Suprapubic skin (tissue), 4 donors: Measurements from ENCODE around the gene PSPN. TPM values are rescaled to one million over a fixed set of nuclear protein-coding genes. Genes with fewer than 3 reads are reported as not detected.

Experiments used
- DNase-seq, 2 donors: peaks; one replicate each; pipeline ENCODE4 v3.0.0-alpha.2; 2019; ENCODE audit warnings: low spot score in 2 of 2
- H3K27ac ChIP-seq: fragments of 200-600 bp; sonication (generic); one replicate; pipeline ENCODE4 v1.5.1; 2019
- H3K27me3 ChIP-seq: fragments of 200-600 bp; sonication (generic); one replicate; pipeline ENCODE4 v1.5.1; 2019
- H3K36me3 ChIP-seq: fragments of 200-600 bp; sonication (generic); one replicate; pipeline ENCODE4 v1.5.1; 2019
- H3K4me1 ChIP-seq: fragments of 200-600 bp; sonication (generic); one replicate; pipeline ENCODE4 v1.5.1; 2019
- H3K4me3 ChIP-seq: fragments of 200-600 bp; sonication (generic); one replicate; pipeline ENCODE4 v1.5.1; 2019; ENCODE audit warnings: mild to moderate bottlenecking
- H3K9me3 ChIP-seq: fragments of 200-600 bp; sonication (generic); one replicate; pipeline ENCODE4 v1.5.1; 2019
- CTCF ChIP-seq, 2 donors: fragments of 200-600 bp in 1 of 2; fragments of 450-650 bp in 1 of 2; sonication (generic) in 1 of 2; IDR thresholded peaks; one replicate each; pipeline ENCODE4 v1.5.1; 2016 to 2019; ENCODE audit warnings: antibody characterized with exemption in 2 of 2, mild to moderate bottlenecking in 1 of 2, moderate library complexity in 1 of 2
- EP300 ChIP-seq: sonication (generic); formaldehyde crosslinking; IDR thresholded peaks from one replicate; pipeline ENCODE4 v1.6.1; 2017; ENCODE audit warnings: antibody characterized with exemption
- POLR2A ChIP-seq, 2 donors: fragments of 450-650 bp; IDR thresholded peaks; one replicate each; pipeline ENCODE4 v1.6.1; 2017; ENCODE audit warnings: antibody characterized with exemption in 2 of 2, mild to moderate bottlenecking in 2 of 2, moderate library complexity in 2 of 2
- POLR2AphosphoS5 ChIP-seq, 3 donors: sonication (generic); formaldehyde crosslinking; IDR thresholded peaks; one replicate each; pipeline ENCODE4 v1.6.1; 2017; ENCODE audit warnings: antibody characterized with exemption in 3 of 3
- WGBS: methylation state at CpG from one replicate; pipeline ENCODE4 v1.1.5; 2018; 5-methylcytosine and 5-hydroxymethylcytosine counted together
- total RNA-seq, 4 donors: library from RNA; depleted of rRNA; stranded (reverse); fragments of >200 nt; gene quantifications; one replicate each; pipeline ENCODE4 v1.1.0, GENCODE V29; 2016

Gene PSPN
- total RNA-seq, 4 donors from 2014 or later = 0.40 to 1.8 (median 1.4) TPM

DNA sequence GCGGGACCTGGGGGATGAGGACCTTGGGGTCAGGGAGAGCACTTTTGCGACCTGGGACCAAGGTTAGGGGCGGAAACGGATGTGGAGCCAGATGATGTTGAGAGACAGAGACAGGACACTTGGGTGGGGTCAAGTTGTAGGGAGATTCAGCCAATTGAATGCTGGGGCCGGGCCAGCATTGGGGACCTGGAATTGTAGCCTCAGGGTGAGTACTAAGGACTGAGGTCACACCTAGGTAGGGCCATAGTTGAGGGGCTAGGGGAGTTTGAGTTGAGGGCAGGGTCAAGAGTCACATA lies 2.0 kb downstream of the PSPN start:
- H3K27ac ChIP-seq = peak overlapping the region; percentile 2
- peaks cover 28% of the 10 kb centered on the region for H3K4me1 ChIP-seq
- peaks cover 20% of the 10 kb centered on the region for H3K36me3 ChIP-seq
- no peaks in the 10 kb centered on the region for H3K27me3 ChIP-seq
- no peaks in the 10 kb centered on the region for H3K9me3 ChIP-seq
- TF ChIP-seq POLR2A (IDR thresholded peaks at IDR 0.05) (no peak), CTCF (IDR thresholded peaks at IDR 0.05) (no peak), EP300 (no peak), POLR2AphosphoS5 (IDR thresholded peaks at IDR 0.05) (no peak)
- peak overlapping the region; percentile 84 for H3K4me3 ChIP-seq
- no peak for DNase-seq
- 13% methylated on average over 5 of the region's 5 CpGs for WGBS

- WGBS = under 1% methylated on average over 31 of the region's 53 CpGs
- H3K9me3 ChIP-seq = no peaks in the 10 kb centered on the region
- peaks cover 25% of the 10 kb centered on the region for H3K36me3 ChIP-seq
- H3K4me3 ChIP-seq = peak overlapping the region; percentile 84
- H3K27ac ChIP-seq = peak overlapping the region; percentile 95
- H3K27me3 ChIP-seq = no peaks in the 10 kb centered on the region
- H3K4me1 ChIP-seq = peaks cover 28% of the 10 kb centered on the region
- TF ChIP-seq POLR2A (IDR thresholded peaks at IDR 0.05) = no peak
- no peak for TF ChIP-seq CTCF (IDR thresholded peaks at IDR 0.05)
- TF ChIP-seq POLR2AphosphoS5 (IDR thresholded peaks at IDR 0.05) = no peak
- TF ChIP-seq EP300 = no peak
- peak; percentile 99 for DNase-seq
These were observed 2.5 kb downstream of the PSPN start for GRCh38 chr19:6373096-6373812.

DNA sequence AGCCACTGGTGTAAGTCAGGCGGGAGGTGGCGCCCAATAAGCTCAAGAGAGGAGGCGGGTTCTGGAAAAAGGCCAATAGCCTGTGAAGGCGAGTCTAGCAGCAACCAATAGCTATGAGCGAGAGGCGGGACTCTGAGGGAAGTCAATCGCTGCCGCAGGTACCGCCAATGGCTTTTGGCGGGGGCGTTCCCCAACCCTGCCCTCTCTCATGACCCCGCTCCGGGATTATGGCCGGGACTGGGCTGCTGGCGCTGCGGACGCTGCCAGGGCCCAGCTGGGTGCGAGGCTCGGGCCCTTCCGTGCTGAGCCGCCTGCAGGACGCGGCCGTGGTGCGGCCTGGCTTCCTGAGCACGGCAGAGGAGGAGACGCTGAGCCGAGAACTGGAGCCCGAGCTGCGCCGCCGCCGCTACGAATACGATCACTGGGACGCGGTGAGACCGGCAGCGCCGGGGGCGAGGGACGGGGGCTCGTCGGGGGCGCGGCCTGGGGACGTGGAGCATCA lies 3.1 kb downstream of the PSPN start, which contains the start of gene ALKBH7:
TSS of gene ALKBH7 (plus strand) at position 201 of the 502 bp plus-strand sequence. CDS start at position 228, 27 bp downstream.
- Histone ChIP-seq H3K27me3 (no peaks in the 10 kb centered on the region), H3K36me3 (peaks cover 31% of the 10 kb centered on the region), H3K9me3 (no peaks in the 10 kb centered on the region), H3K4me1 (peaks cover 28% of the 10 kb centered on the region), H3K4me3 (peak within 1 kb of the TSS; percentile 84), H3K27ac (peak within 1 kb of the TSS; percentile 95)
- WGBS = under 1% methylated on average over 23 of the region's 47 CpGs
- TF ChIP-seq POLR2AphosphoS5 (IDR thresholded peaks at IDR 0.05) (peak in 2 of 3 donors; percentile 60 to 84), EP300 (no peak), CTCF (IDR thresholded peaks at IDR 0.05) (no peak), POLR2A (IDR thresholded peaks at IDR 0.05) (peak in 1 of 2 donors; percentile 11)
- DNase-seq = peak; percentile 99 to 100

DNA sequence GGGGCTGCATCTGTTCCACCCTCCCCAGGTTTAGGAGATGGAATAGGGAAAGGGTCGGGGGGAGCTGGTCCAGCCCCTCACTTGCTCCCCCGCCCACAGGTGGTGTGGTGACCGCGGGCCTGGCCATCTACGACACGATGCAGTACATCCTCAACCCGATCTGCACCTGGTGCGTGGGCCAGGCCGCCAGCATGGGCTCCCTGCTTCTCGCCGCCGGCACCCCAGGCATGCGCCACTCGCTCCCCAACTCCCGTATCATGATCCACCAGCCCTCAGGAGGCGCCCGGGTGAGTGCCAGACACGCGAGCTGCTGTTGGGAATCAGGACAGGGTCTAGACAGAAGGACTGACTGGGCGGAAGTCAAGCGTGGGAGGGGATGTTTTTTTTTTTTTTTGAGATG lies 11.4 kb downstream of the PSPN start:
- H3K27me3 ChIP-seq = no peaks in the 10 kb centered on the region
- H3K9me3 ChIP-seq = no peaks in the 10 kb centered on the region
- H3K4me3 ChIP-seq = no peak overlapping the region
- H3K27ac ChIP-seq = no peak overlapping the region
- TF ChIP-seq POLR2AphosphoS5 (IDR thresholded peaks at IDR 0.05) (no peak), CTCF (IDR thresholded peaks at IDR 0.05) (no peak), EP300 (no peak), POLR2A (IDR thresholded peaks at IDR 0.05) (no peak)
- peaks cover 60% of the 10 kb centered on the region for H3K36me3 ChIP-seq
- peaks cover 18% of the 10 kb centered on the region for H3K4me1 ChIP-seq
- WGBS = 96% methylated on average over 21 of the region's 21 CpGs
- DNase-seq = no peak

- Histone ChIP-seq H3K36me3 (peaks cover 40% of the 10 kb centered on the region), H3K4me1 (peaks cover 18% of the 10 kb centered on the region), H3K9me3 (no peaks in the 10 kb centered on the region), H3K27ac (peak overlapping the region; percentile 74), H3K27me3 (no peaks in the 10 kb centered on the region), H3K4me3 (peak overlapping the region; percentile 80)
- 16% methylated on average over 10 of the region's 11 CpGs for WGBS
- no peak for TF ChIP-seq CTCF (IDR thresholded peaks at IDR 0.05)
- TF ChIP-seq POLR2A (IDR thresholded peaks at IDR 0.05) = no peak
- TF ChIP-seq EP300 = no peak
- no peak for TF ChIP-seq POLR2AphosphoS5 (IDR thresholded peaks at IDR 0.05)
- DNase-seq = no peak
These were observed 13.4 kb downstream of the PSPN start for GRCh38 chr19:6362351-6362801.
